ENCODE measurements around the gene FRMD6.
A peak's percentile ranks its signal among the peaks of the same experiment; 100 is the strongest.
"Not testable (repeated sequence)": the region's sequence is repeated elsewhere in the genome, so short reads cannot be mapped to it uniquely, and the experiment has no call there.

Gene FRMD6

GRCh38 chr14:51630987-51631386 lies 20.7 kb upstream of the FRMD6 start:
- no peak for DNase-seq (ENCODE audit: low read depth)

- not testable (repeated sequence) for DNase-seq (ENCODE audit: low read depth)
Observed at GRCh38 chr14:51633298-51633697, 18.4 kb upstream of the FRMD6 start.

GRCh38 chr14:51636109-51636508 lies 15.6 kb upstream of the FRMD6 start:
- no peak for DNase-seq (ENCODE audit: low read depth)

GRCh38 chr14:51638071-51638944 lies 13.4 kb upstream of the FRMD6 start:
- DNase-seq (ENCODE audit: low read depth): peak; percentile 84

GRCh38 chr14:51639668-51640316 lies 11.9 kb upstream of the FRMD6 start:
- DNase-seq (ENCODE audit: low read depth): no peak

GRCh38 chr14:51643140-51643539 lies 8.6 kb upstream of the FRMD6 start:
- DNase-seq (ENCODE audit: low read depth): no peak

- DNase-seq (ENCODE audit: low read depth): no peak
Observed at GRCh38 chr14:51644217-51644933, 7.3 kb upstream of the FRMD6 start.

GRCh38 chr14:51648296-51648695 lies 3.4 kb upstream of the FRMD6 start:
- no peak for DNase-seq (ENCODE audit: low read depth)

- no peak for DNase-seq (ENCODE audit: low read depth)
Observed at GRCh38 chr14:51650716-51651387, 858 bp upstream of the FRMD6 start.

GRCh38 chr14:51652168-51653078 lies 713 bp downstream of the FRMD6 start:
- no peak for DNase-seq (ENCODE audit: low read depth)

GRCh38 chr14:51653079-51653774 lies 1.5 kb downstream of the FRMD6 start:
- DNase-seq (ENCODE audit: low read depth): peak; percentile 68

- DNase-seq (ENCODE audit: low read depth): no peak
Observed at GRCh38 chr14:51653775-51654532, 2.2 kb downstream of the FRMD6 start.

- no peak for DNase-seq (ENCODE audit: low read depth)
Observed at GRCh38 chr14:51654533-51654845, 2.8 kb downstream of the FRMD6 start.

- no peak for DNase-seq (ENCODE audit: low read depth)
Observed at GRCh38 chr14:51657762-51658161, 6.1 kb downstream of the FRMD6 start.

- DNase-seq (ENCODE audit: low read depth): no peak
Observed at GRCh38 chr14:51658441-51659173, 6.9 kb downstream of the FRMD6 start.

- no peak for DNase-seq (ENCODE audit: low read depth)
Observed at GRCh38 chr14:51660741-51661140, 9.0 kb downstream of the FRMD6 start.

- no peak for DNase-seq (ENCODE audit: low read depth)
Observed at GRCh38 chr14:51661504-51661903, 9.8 kb downstream of the FRMD6 start.

- DNase-seq (ENCODE audit: low read depth): no peak
Observed at GRCh38 chr14:51663783-51664326, 12.1 kb downstream of the FRMD6 start.

GRCh38 chr14:51666070-51666469 lies 14.4 kb downstream of the FRMD6 start:
- DNase-seq (ENCODE audit: low read depth): no peak
